Neural crest cell (in vitro differentiated cells): Measurements from ENCODE around the gene CDH24. TPM values are rescaled to one million over a fixed set of nuclear protein-coding genes. Genes with fewer than 3 reads are reported as not detected.

Experiments
- DNase-seq: peaks from one replicate; pipeline ENCODE4 v3.0.0; 2021; ENCODE audit warnings: low read depth, mixed read lengths, low spot score
- H3K27ac Mint-ChIP-seq: one replicate; pipeline ENCODE4 v1.8.0; 2021; ENCODE audit warnings: mild to moderate bottlenecking, mixed read lengths; ENCODE audit not compliant: unreplicated experiment
- H3K27me3 Mint-ChIP-seq: 2 replicates; pipeline ENCODE4 v1.8.0; 2021; ENCODE audit warnings: low read depth, mild to moderate bottlenecking, mixed read lengths
- H3K36me3 Mint-ChIP-seq: 2 replicates; pipeline ENCODE4 v1.8.0; 2021; ENCODE audit warnings: low read depth, mild to moderate bottlenecking, mixed read lengths
- H3K4me1 Mint-ChIP-seq: 2 replicates; pipeline ENCODE4 v1.8.0; 2021; ENCODE audit warnings: mixed read lengths
- H3K4me3 Mint-ChIP-seq: one replicate; pipeline ENCODE4 v1.8.0; 2021; ENCODE audit warnings: mild to moderate bottlenecking, mixed read lengths
- H3K9me3 Mint-ChIP-seq: 2 replicates; pipeline ENCODE4 v1.8.0; 2021; ENCODE audit warnings: mixed read lengths
- total RNA-seq: library from RNA; stranded (reverse); gene quantifications from 2 replicates; pipeline ENCODE4 v1.2.1, GENCODE V29; 2021
- TF ChIP-seq, protein P1 (sequence below): fragments of 200-600 bp; sonication (generic); conservative IDR thresholded peaks from 2 replicates; pipeline ENCODE4 v1.5.0; 2021; ENCODE audit warnings: antibody characterized with exemption, mild to moderate bottlenecking

Gene CDH24
- total RNA-seq, 1 donor from 2014 or later = 37.2 TPM

- no peak for DNase-seq
- TF ChIP-seq, protein P1, sequence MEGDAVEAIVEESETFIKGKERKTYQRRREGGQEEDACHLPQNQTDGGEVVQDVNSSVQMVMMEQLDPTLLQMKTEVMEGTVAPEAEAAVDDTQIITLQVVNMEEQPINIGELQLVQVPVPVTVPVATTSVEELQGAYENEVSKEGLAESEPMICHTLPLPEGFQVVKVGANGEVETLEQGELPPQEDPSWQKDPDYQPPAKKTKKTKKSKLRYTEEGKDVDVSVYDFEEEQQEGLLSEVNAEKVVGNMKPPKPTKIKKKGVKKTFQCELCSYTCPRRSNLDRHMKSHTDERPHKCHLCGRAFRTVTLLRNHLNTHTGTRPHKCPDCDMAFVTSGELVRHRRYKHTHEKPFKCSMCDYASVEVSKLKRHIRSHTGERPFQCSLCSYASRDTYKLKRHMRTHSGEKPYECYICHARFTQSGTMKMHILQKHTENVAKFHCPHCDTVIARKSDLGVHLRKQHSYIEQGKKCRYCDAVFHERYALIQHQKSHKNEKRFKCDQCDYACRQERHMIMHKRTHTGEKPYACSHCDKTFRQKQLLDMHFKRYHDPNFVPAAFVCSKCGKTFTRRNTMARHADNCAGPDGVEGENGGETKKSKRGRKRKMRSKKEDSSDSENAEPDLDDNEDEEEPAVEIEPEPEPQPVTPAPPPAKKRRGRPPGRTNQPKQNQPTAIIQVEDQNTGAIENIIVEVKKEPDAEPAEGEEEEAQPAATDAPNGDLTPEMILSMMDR = no peak
- Mint-ChIP-seq H3K36me3 (peaks cover 4% of the 10 kb centered on the region), H3K27me3 (no peaks in the 10 kb centered on the region), H3K4me1 (peaks cover 4% of the 10 kb centered on the region), H3K27ac (peak overlapping the region; percentile 12), H3K4me3 (no peak overlapping the region), H3K9me3 (no peaks in the 10 kb centered on the region)
These were observed 10.2 kb downstream of the CDH24 start for GRCh38 chr14:23047034-23047634.

- TF ChIP-seq, protein P1 = no peak
- H3K4me3 Mint-ChIP-seq = no peak overlapping the region
- H3K27ac Mint-ChIP-seq = no peak overlapping the region
- peaks cover 4% of the 10 kb centered on the region for H3K36me3 Mint-ChIP-seq
- no peak for DNase-seq
- H3K9me3 Mint-ChIP-seq = no peaks in the 10 kb centered on the region
- peaks cover 4% of the 10 kb centered on the region for H3K4me1 Mint-ChIP-seq
- H3K27me3 Mint-ChIP-seq = no peaks in the 10 kb centered on the region
These were observed 11.6 kb downstream of the CDH24 start for GRCh38 chr14:23045419-23046357.

GRCh38 chr14:23044840-23045239 is 12.5 kb downstream of the CDH24 start:
- peaks cover 4% of the 10 kb centered on the region for H3K4me1 Mint-ChIP-seq
- TF ChIP-seq, protein P1 = no peak
- no peaks in the 10 kb centered on the region for H3K27me3 Mint-ChIP-seq
- no peaks in the 10 kb centered on the region for H3K9me3 Mint-ChIP-seq
- peaks cover 4% of the 10 kb centered on the region for H3K36me3 Mint-ChIP-seq
- H3K4me3 Mint-ChIP-seq = peak overlapping the region; percentile 27
- no peak for DNase-seq
- H3K27ac Mint-ChIP-seq = no peak overlapping the region

DNA sequence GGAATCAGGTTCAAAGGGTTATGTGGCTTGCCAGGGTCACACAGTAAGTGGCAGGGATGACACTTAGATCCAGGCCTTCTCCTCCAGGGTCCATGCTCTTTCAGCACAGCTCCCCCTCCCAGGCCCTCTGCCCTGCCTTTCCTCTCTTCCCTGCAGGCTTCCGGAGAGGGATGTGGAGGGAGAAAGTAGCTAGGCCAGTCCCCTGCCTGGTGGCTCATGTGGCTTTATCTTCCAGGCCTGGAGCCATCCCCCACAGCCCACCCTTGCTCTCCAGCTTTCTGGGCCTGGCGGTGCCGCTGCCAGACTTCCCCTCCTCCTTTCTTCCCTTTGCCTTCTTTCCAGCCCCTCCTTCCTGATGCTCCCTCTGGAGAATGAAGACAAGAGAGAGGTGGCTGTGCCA is 13.6 kb downstream of the CDH24 start:
- TF ChIP-seq, protein P1 = no peak
- Mint-ChIP-seq H3K36me3 (peaks cover 4% of the 10 kb centered on the region), H3K4me1 (peaks cover 4% of the 10 kb centered on the region), H3K27ac (no peak overlapping the region), H3K4me3 (no peak overlapping the region), H3K9me3 (no peaks in the 10 kb centered on the region), H3K27me3 (no peaks in the 10 kb centered on the region)
- DNase-seq = no peak

DNA sequence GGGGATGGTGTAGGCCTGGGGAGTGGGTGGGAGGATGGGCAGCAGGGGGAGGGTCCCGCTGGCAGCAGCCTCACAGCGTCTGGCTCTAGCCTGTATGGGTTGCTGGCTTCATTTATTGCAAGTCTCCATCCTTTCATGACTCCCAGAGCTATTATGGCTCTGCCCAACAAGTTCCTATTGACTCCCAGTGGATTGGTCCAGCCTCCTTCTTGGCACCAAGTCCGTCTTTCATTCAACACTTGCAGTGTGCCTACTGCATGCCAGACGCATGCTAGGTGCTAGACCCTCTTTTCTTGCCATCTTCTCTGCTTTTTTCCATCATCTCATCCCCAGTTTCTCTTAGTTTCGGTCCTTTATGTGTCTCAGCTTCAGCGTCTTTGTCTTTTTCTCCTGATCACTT is 14.2 kb downstream of the CDH24 start:
- DNase-seq = no peak
- no peaks in the 10 kb centered on the region for H3K27me3 Mint-ChIP-seq
- no peak overlapping the region for H3K27ac Mint-ChIP-seq
- H3K4me3 Mint-ChIP-seq = no peak overlapping the region
- peaks cover 4% of the 10 kb centered on the region for H3K4me1 Mint-ChIP-seq
- H3K9me3 Mint-ChIP-seq = no peaks in the 10 kb centered on the region
- TF ChIP-seq, protein P1 = no peak
- H3K36me3 Mint-ChIP-seq = peaks cover 4% of the 10 kb centered on the region
